Sigmoid colon (tissue), 7 donors: ENCODE results near the gene CTSW. TPM values are rescaled to one million over a fixed set of nuclear protein-coding genes. Genes with fewer than 3 reads are reported as not detected.

Experiments
- DNase-seq: peaks from one replicate; pipeline ENCODE4 v3.0.0-alpha.2; 2019
- H3K27ac ChIP-seq, 4 donors: fragments of 200-600 bp; sonication (generic); one replicate each; pipeline ENCODE4 v1.5.1; 2016 to 2019; ENCODE audit warnings: mild to moderate bottlenecking in 1 of 4
- H3K27me3 ChIP-seq, 3 donors: fragments of 200-600 bp; sonication (generic); one replicate each; pipeline ENCODE4 v1.5.1; 2019; ENCODE audit warnings: mild to moderate bottlenecking in 1 of 3
- H3K36me3 ChIP-seq, 4 donors: fragments of 200-600 bp; sonication (generic); one replicate each; pipeline ENCODE4 v1.5.1; 2016 to 2019
- H3K4me1 ChIP-seq, 4 donors: fragments of 200-600 bp; sonication (generic); one replicate each; pipeline ENCODE4 v1.5.1; 2017 to 2019
- H3K4me3 ChIP-seq, 4 donors: fragments of 200-600 bp; sonication (generic); one replicate each; pipeline ENCODE4 v1.5.1; 2017 to 2019; ENCODE audit warnings: mild to moderate bottlenecking in 2 of 4, moderate library complexity in 1 of 4
- H3K9me3 ChIP-seq, 4 donors: fragments of 200-600 bp in 3 of 4; sonication (generic) in 3 of 4; one replicate each; pipeline versions ENCODE4 v1.5.1 to v1.6.1; 2013 to 2019
- EP300 ChIP-seq, 4 donors: sonication (generic); formaldehyde crosslinking; IDR thresholded peaks; one replicate each; pipeline ENCODE4 v1.6.1; 2017; ENCODE audit warnings: antibody characterized with exemption in 4 of 4
- POLR2A ChIP-seq, 2 donors: fragments of 450-650 bp; IDR thresholded peaks; one replicate each; pipeline ENCODE4 v1.6.1; 2016; ENCODE audit warnings: antibody characterized with exemption in 2 of 2, mild to moderate bottlenecking in 2 of 2, moderate library complexity in 2 of 2
- POLR2AphosphoS5 ChIP-seq, 4 donors: sonication (generic); formaldehyde crosslinking; IDR thresholded peaks; one replicate each; pipeline ENCODE4 v1.6.1; 2017; ENCODE audit warnings: antibody characterized with exemption in 4 of 4
- WGBS, 2 donors: extraction: QIAGEN DNeasy Blood & Tissue Kit; methylation state at CpG; one replicate each; pipeline ENCODE4 v1.1.7; 2013; 5-methylcytosine and 5-hydroxymethylcytosine counted together
- intact Hi-C: fragments of 100-400 bp; cut with DNase I; formaldehyde crosslinking; loops from one replicate; pipeline ENCODE4 v1.15.1; 2023
- polyA plus RNA-seq, 3 donors: library from polyadenylated mRNA; stranded (reverse); fragments of 200-250 nt; gene quantifications; one replicate each; pipeline ENCODE4 v1.2.3, GENCODE V29; 2013
- total RNA-seq, 4 donors: library from RNA; depleted of rRNA; stranded (reverse); fragments of >200 nt; gene quantifications; one replicate each; pipeline ENCODE4 v1.1.0, GENCODE V29; 2016
- TF ChIP-seq, protein P1 (sequence below), 4 experiments: fragments of 450-650 bp in 3 of 4; fragments of 200-600 bp in 1 of 4; IDR thresholded peaks; one replicate each; pipeline ENCODE4 v1.5.1; 2016 to 2019; ENCODE audit warnings: antibody characterized with exemption in 4 of 4, mild to moderate bottlenecking in 3 of 4, moderate library complexity in 2 of 4
- donor health status: healthy with polysubstance abuse.
- donor health status: Bipolar disorder and iron deficiency.
- donor health status: healthy.

The CTSW gene
- total and polyA plus RNA-seq, 7 donors: 0.82 to 3.1 (median 2.3) TPM; not detected in 4

DNA sequence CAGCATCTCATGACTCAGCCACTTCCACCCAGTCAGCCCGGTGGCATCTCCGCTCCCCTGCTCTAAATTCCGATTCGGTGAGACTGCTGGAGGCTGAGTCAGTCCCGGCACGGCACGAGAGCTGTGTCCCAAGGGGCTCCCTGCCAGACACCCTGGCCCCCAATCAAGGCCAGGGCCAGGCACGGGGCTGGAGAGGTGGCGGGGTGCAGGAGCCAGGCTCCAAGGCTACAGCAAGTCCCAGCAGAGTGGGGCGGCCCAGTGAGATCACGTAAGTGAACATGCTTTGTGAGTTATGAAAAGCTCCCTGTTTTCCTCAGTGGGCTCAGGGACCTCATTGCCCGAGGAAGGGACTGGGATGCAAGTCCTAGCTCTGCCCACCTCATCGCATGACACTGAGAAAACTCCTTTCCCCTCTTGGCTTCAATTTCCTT, 36.2 kb downstream of the CTSW start:
- Histone ChIP-seq H3K4me1 (peaks cover 0 to 66% (median 59%) of the 10 kb centered on the region in 4 donors), H3K27ac (peak overlapping the region; percentile 94 to 99 (median 96)), H3K9me3 (no peaks in the 10 kb centered on the region), H3K27me3 (no peaks in the 10 kb centered on the region), H3K4me3 (no peak overlapping the region), H3K36me3 (peaks cover 0 to 10% (median 0%) of the 10 kb centered on the region in 4 donors)
- WGBS, 2 donors: 52 to 69% methylated on average over 13 of the region's 13 CpGs
- no peak for TF ChIP-seq POLR2A (IDR thresholded peaks at IDR 0.05)
- TF ChIP-seq EP300 (IDR thresholded peaks at IDR 0.05): peak in 2 of 4 donors; percentile 10 to 82
- TF ChIP-seq, protein P1, sequence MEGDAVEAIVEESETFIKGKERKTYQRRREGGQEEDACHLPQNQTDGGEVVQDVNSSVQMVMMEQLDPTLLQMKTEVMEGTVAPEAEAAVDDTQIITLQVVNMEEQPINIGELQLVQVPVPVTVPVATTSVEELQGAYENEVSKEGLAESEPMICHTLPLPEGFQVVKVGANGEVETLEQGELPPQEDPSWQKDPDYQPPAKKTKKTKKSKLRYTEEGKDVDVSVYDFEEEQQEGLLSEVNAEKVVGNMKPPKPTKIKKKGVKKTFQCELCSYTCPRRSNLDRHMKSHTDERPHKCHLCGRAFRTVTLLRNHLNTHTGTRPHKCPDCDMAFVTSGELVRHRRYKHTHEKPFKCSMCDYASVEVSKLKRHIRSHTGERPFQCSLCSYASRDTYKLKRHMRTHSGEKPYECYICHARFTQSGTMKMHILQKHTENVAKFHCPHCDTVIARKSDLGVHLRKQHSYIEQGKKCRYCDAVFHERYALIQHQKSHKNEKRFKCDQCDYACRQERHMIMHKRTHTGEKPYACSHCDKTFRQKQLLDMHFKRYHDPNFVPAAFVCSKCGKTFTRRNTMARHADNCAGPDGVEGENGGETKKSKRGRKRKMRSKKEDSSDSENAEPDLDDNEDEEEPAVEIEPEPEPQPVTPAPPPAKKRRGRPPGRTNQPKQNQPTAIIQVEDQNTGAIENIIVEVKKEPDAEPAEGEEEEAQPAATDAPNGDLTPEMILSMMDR (IDR thresholded peaks at IDR 0.05): no peak
- peak; percentile 57 to 91 (median 66) for TF ChIP-seq POLR2AphosphoS5 (IDR thresholded peaks at IDR 0.05)
- intact Hi-C loops: loop anchor here (2.0 to 5.0 kb wide), 2 partner anchors 15 to 59 kb away; partner anchors contain the start of genes CFL1 and FOSL1
- DNase-seq: peak; percentile 97

DNA sequence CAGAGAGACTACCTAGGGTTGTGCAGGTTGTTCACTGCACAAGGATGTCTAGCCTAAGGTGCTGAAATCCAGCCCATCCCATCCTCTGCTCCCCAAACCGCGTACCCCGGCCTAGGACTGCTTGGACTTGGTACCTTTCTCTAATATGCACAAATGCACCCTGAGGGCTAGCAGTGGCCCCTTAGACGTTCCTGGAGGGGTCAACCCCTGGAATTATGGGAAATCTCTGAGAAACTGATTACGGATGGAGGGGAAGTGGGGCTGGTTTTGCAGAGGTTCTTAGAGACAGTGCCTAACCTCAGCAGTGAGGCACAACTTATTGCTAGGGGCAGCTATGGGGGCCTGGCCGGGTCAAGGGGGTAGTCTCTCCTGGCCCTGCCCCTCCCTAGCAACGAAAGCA, 36.8 kb downstream of the CTSW start:
- intact Hi-C loops: loop anchor here (5.0 kb wide), 1 partner anchor 59 kb away; the partner anchor contains the start of gene CFL1
- Histone ChIP-seq H3K9me3 (no peaks in the 10 kb centered on the region), H3K4me3 (no peak overlapping the region), H3K27ac (peak overlapping the region; percentile 94 to 99 (median 96)), H3K36me3 (peaks cover 0 to 15% (median 0%) of the 10 kb centered on the region in 4 donors), H3K4me1 (peaks cover 0 to 68% (median 62%) of the 10 kb centered on the region in 4 donors), H3K27me3 (no peaks in the 10 kb centered on the region)
- 81% methylated on average over 7 of the region's 7 CpGs for WGBS, 2 donors
- no peak for TF ChIP-seq POLR2A (IDR thresholded peaks at IDR 0.05)
- no peak for TF ChIP-seq POLR2AphosphoS5 (IDR thresholded peaks at IDR 0.05)
- TF ChIP-seq, protein P1 (IDR thresholded peaks at IDR 0.05): no peak
- no peak for TF ChIP-seq EP300 (IDR thresholded peaks at IDR 0.05)
- DNase-seq: no peak

DNA sequence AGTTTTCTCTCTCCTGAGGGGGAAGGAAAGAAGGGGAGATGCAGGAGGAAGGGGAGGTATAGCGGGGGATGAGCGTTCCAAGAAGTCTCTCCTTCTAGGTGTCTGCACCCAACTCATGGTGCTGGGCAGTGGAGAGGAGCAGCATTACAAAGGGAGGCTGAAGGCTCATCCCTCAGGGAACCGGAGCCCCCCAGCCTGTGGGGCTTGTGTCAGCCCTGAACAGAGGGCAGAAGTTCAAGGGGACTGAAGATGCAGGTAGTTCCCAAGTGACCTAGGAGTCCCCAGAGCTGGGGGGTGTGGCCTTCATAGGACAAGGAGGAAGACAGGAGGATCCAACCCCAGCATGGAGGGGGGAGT, 37.4 kb downstream of the CTSW start:
- Histone ChIP-seq H3K27me3 (no peaks in the 10 kb centered on the region), H3K27ac (peak overlapping the region; percentile 94 to 99 (median 96)), H3K36me3 (peaks cover 0 to 22% (median 0%) of the 10 kb centered on the region in 4 donors), H3K4me1 (peaks cover 0 to 61% (median 56%) of the 10 kb centered on the region in 4 donors), H3K9me3 (no peaks in the 10 kb centered on the region), H3K4me3 (peak overlapping the region in 2 of 4 donors; percentile 90 to 91)
- WGBS, 2 donors: 94 to 95% methylated on average over 3 of the region's 3 CpGs
- TF ChIP-seq EP300 (IDR thresholded peaks at IDR 0.05): no peak
- TF ChIP-seq, protein P1 (IDR thresholded peaks at IDR 0.05): no peak
- TF ChIP-seq POLR2AphosphoS5 (IDR thresholded peaks at IDR 0.05): no peak
- TF ChIP-seq POLR2A (IDR thresholded peaks at IDR 0.05): no peak
- intact Hi-C loops: loop anchor here (5.0 kb wide), 1 partner anchor 60 kb away; the partner anchor contains the start of gene CFL1
- DNase-seq: no peak

DNA sequence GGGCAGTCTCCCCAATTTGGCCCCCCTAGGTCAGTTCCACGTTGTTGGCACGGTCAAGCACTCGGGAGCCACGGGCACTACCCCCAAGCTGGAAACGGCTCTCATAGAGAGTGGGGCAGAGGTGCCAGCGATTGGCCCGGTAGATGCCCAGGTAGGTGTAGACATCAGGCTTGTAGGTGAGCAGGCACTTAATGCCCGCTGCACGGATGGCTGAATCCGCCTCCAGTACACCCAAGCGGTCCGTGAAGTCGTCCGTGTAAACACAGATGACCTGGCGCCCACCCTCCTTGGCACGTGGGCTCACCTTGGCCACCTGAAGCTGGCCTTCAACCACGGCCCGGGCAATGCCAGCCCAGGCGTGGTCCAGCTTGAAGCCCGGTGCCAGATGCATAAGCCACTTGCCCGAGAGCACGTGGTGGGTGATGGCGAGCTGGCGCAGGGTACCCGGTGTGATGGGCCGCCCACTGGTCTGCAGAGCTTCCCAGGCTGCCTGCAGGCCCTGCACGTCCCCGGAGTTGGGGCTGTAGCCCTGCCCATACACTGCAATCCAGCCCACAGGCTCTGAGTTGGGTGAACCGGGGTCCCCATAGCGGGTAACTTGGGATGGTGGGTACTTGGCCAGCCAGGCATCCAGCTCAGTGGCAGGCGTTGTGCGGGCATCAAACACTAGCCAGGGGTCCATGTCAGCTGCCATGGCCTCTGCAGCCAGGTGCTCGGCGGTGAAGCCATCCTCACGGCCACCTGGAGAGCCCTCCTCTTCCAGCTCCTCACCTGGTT, 38.0 kb downstream of the CTSW start:
- peaks cover 0 to 59% (median 53%) of the 10 kb centered on the region in 4 donors for H3K4me1 ChIP-seq
- no peak for DNase-seq
- no peak for TF ChIP-seq POLR2A (IDR thresholded peaks at IDR 0.05)
- TF ChIP-seq POLR2AphosphoS5 (IDR thresholded peaks at IDR 0.05): no peak
- no peak for TF ChIP-seq EP300 (IDR thresholded peaks at IDR 0.05)
- TF ChIP-seq, protein P1 (IDR thresholded peaks at IDR 0.05): no peak
- H3K9me3 ChIP-seq: no peaks in the 10 kb centered on the region
- intact Hi-C loops: loop anchor here (2.0 to 5.0 kb wide), 2 partner anchors 43 to 60 kb away; partner anchors contain the start of genes CFL1 and SART1
- peaks cover 0 to 27% (median 2%) of the 10 kb centered on the region in 4 donors for H3K36me3 ChIP-seq
- no peaks in the 10 kb centered on the region for H3K27me3 ChIP-seq
- H3K27ac ChIP-seq: peak overlapping the region; percentile 94 to 99 (median 96)
- WGBS, 2 donors: 87 to 90% methylated on average over 35 of the region's 35 CpGs
- H3K4me3 ChIP-seq: peak overlapping the region; percentile 90 to 98 (median 94)
